HG03460 (cell line): ENCODE data around the gene PKHD1.

Source experiments
- ATAC-seq: cut with Tn5 transposase; IDR thresholded peaks from one replicate; pipeline ENCODE4 v1.9.1; 2021; ENCODE audit not compliant: unreplicated experiment

The PKHD1 gene

DNA sequence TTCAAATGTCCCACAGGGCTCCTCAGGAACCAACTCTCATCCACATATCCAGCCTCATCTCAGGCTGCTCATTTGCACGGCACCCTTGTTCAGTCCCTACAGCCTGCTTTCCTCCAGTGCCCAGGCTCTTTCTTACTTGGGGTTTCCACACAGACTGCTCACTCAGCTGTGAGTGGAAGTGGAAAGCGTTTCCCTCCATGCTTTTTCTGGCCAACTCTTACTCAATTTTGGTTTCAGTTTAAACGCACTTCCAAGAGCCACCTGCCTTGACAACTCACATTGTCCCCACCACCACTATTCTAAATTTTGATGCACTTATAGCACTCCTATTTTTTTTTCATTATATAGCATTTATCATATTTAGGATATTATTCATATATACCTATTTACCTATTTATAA is 367.1 kb downstream of the PKHD1 start:
- no peak for ATAC-seq

DNA sequence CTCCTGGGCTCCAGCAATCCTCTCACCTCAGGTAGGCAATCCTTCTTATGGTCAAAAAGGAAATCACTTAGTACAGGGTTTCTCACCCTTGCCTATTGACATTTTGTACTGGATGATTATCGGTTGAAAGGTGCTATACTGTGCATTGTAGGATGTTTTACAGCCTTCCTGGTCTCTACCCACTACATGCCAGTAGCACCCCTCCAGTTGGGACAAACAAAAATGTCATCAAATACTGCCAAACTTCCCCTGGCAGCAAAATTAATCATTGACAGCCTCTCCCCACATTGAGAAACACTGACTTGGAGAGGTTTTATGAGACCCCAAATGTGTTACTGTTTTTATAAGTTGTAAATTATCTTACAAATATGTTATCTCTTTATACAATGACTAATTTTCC is 368.1 kb downstream of the PKHD1 start:
- no peak for ATAC-seq

DNA sequence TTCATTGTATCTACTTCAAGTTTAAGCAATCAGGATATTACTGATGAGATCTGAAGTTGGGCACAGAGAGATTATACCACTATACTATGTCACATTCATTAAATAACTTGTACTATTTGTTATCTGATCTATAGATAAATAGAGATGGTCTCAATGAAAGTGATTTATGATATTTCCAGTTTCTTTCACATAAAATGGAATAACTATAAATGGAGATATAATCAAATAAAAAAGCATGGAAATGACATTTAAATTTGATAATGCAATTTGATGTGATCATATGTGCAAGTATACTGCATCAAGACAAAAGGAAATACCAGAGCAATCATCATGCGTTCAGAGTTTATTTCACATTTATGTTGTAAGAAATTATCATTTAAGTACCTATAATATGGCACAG is 368.9 kb downstream of the PKHD1 start:
- ATAC-seq, result no peak

DNA sequence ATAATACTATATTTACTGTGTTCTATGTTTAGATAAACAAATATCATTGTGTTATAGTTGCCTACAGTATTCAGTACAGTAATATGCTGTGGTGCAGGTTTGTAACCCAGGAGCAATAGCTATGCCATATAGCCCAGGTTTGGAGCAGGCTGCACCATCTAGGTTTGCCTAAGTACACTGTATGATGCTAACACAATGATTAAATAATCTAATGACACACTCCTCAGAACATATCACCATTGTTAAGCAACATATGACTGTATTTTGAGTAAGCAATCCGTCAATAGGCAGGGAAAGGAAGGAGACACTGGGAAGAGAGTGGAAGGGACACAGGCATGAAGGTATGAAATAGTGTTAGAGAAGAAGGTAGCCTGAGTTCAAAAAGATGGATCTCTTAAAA is 369.9 kb downstream of the PKHD1 start:
- no peak for ATAC-seq

DNA sequence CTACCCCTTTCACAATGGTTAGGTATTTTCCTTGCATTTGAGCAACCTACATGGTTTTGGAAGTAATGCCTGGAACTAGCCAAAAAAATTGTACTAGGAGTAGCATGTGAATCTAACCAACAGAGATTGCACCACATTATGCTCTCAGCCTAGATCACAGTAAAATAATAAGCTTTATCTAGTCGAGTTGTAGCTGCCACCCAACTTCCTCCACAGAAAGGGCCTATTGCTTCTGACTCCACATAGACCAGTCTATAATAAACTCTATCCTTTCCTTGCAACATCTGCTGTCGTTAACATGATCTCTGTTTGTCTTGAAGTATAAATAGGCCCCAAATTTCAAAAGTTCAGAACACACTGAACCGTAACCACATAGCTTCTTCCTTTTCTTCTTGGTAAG is 375.5 kb downstream of the PKHD1 start:
- no peak for ATAC-seq

DNA sequence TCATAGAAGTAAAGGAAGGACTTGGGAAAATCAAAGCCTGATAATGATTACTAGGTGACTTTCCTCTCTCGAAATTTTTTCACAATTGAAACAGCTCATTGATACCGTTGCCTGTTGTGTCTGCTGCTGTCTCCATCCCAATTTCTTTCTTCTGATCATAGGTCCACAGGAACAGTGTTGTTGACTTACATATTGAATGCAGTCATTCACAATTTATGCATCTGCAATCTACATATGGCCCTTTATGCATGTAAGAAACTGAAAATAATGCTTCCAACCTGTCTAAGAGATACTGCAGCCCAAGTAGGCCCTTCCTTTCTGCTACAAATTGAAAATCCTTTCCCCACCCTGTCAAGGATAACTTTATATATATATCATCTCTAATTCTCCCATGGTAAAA is 381.3 kb downstream of the PKHD1 start:
- no peak for ATAC-seq

DNA sequence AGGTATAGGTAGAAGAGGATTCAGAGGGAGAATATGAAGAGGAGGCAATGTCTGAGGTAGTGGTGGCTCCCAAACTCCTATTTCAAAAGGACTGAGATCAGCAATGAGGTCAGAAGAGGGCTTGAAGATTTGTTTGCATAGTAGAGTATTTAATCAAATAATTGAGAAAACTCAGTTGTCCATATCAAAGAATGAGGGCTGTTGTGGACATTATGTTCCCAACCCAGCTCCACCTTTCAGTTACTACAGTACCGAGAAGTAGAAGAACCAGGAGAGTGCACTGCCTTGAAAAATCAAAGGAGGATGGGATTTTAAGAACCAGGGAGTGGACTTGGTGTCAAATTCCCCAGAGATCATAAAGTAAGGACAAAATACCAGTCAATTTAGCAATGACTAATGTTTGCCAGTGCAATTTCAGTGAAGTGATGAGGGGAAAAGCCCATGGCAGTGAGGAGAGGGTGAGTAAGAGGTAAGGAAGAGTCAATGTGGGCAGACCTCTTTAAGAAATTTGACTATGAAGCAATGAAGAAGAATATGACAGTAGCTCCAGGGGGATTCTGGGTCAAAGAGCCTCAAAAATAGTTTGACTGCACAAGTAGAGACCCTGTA is 382.4 kb downstream of the PKHD1 start:
- ATAC-seq, result no peak

DNA sequence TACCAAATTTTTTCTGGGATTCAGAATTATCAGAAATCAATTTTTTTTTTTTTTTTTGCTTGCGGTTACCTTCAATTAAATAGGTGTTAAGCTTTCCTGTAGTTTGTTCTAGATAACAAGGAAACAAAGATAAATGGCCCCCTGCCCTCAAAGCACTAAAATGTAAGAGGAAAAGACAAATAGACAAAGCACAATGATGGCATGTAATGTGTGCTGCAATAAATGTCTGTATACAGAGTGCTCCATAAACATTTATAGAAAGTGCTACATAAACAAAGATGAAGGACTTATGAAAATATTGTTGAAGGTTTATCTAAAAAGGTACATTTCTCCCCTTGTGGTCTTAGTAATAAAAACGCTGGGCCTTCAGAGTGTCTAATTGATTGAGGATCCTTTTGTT is 384.6 kb downstream of the PKHD1 start:
- ATAC-seq, result no peak

DNA sequence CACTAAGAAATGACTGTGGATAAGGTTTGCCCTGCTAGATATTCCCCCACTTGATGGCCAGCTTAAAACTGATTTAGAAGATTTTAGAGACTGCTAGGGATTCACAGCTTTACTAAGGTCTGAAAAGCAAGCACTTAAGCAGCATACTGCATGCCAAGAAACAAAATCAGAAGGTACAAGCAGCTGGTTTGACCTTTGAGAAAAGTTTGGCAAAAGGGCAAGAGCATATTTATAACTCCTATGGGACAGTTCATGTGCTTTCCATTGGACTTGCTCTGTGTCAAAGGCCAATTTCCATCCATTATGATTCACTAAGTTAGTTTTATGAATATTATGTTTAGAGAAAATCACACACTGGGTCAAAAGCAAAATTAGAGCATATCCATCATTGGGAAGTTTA is 402.8 kb downstream of the PKHD1 start:
- ATAC-seq, result no peak

DNA sequence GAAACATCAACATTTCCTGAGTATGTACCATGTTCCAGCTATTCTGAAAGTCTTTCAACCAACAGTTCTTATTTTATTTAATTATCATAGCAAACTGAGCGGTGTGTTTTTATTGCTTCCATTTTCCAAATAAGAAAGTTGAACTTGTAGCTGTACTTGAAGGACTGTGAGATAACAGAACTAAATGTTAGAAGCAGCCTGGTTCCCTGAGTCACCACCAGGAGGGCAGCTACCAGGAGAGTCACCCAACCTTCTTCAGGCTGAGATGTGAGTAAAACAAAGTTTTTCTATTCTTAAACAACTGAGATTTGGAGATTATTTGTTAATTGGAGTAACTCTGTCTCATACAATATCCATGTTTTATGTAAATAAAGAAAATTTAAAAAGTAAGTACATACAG is 403.4 kb downstream of the PKHD1 start:
- no peak for ATAC-seq

DNA sequence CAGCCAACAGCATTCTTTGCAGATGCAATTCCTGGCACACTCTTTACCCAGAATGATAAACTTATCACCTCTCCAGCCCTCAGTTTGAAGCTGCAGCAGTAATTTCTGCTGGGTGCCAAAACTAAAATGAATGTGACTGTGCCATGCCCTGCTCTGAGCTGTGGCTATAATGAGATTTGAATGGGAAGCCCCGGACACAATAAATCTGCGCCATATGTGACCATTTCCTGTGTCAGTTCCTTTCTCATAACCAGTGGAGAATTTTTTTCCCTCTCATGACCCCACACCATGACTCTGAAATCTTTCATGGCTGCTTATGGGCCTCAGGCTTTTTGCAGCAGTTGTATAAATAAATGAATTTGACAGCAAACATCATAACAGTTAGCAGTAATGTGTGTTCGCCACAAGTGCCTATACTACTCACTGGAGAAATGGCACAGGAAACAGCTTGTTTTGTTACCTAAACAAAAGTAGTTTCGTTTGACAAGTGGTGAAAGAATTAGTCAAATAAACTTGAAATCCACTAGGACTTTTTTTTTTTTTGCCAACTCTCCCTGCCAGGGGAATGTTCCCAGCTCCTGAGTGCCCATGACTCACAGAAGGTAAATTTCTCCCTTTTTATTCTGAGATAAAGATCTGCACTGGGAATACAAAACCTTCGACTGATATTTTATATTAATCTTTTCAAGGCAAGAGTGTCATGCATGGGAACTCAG is 408.4 kb downstream of the PKHD1 start:
- peak; percentile 72 for ATAC-seq

DNA sequence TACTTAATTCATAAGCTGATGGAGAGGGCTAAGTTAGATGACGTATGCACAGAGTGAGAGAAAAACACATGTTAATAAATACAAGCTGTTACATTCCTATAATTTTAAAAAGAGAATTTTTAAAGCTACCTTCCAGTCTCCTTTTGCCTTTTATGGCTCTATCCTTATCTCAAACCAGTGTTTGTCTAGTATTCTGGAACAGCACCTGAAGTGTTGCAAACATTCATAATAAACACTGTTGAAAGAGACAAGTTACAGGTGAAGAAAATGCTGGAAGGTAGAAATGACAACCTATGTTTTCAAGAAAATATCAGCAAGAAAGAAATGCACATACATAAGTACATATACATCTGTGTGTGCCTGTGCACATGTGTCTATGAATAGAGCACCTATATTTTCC is 409.1 kb downstream of the PKHD1 start:
- ATAC-seq, result no peak

DNA sequence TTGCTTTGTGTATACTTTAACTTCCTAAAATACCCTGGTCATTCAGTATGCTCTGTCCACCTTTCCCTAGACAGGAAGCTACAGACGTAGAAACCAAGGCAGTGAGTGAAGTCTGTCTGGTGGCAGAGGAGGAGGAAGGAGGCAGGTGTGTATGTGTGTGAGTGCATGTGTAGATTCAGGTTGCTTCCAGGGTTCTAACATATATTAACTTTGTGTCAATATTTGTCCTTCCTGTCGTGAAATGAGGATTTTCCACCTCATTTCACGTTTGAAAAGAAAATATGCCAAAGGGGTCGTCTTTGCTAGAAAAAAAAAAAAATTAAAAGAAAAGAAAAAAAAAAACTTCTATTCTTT is 411.5 kb downstream of the PKHD1 start:
- ATAC-seq, result no peak

DNA sequence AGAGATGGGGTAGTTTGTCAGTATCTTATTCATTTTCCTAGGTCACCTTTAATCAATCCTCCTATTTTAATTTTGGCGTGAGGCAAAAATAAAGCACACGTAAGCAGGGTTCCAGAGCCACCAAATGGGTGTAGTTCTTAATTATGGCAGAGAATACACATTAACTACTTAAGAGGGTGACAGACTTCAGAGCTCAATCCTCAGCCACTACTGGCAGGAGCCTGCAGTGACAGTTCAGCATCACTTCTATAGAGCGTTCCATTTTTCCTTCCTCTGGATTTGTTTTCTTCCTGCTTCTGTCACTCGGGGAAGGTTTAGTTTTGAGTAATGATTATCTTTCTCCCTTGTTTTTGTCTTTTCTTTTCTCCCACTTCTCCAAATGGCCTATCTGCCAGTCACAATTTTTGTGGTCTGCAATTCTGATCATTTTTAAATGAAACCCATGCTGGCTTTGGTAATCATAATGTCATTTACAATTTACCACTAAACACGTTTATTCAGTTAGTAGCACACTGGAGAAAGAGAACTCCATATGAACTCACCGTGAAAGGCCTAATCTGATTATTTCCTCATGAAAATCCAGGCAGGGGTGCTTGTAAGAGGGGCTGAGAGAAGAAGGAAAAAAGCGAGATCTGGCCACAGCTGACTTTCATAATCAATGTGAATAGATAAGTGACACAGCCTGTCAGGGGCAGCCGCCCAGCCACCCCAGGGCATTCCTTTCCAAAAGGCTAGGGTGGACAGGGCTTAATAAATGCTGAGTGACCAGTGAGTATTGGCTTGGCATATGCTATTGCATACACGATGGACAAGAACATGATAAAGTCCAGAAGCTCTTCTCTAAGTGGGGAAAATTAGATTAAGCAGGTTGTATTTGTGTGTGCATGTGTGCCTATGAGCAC is 412.1 kb downstream of the PKHD1 start:
- ATAC-seq, result no peak

DNA sequence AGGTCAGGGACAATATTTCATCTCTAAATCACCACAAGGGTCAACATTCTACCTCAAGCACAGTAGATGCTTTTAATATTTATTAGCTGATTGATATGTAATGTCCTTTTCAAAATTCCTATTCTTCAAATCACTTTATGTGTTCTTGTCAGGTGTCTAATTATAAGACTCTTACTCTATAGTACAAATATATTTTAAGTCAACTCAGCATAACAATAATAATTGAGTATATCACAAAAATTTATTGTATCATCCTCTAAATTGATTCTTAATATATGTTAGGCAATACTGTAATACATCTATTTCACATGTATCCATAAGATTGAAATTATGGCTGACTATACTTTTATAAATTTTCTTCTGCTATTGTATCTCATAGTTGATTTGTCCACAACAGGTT is 423.9 kb downstream of the PKHD1 start:
- no peak for ATAC-seq

DNA sequence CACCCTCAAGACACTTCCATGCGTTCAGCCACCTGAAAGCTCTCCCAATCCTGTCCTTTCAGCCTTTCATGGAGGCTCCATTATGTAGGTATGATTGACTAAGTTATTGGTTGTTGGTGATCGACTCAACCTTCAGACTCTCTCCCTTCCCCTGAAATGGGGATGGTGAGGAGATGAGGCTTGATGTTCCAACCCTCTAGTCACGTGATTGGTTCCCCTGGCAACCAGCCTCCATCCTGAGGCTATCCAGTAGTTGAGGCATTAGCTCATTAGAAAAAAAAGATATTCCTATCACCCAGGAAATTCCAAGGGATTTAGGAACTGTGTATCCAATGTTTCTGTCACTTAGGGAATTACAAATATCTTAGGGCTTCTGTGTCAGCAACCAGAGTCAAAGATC is 426.6 kb downstream of the PKHD1 start:
- no peak for ATAC-seq

DNA sequence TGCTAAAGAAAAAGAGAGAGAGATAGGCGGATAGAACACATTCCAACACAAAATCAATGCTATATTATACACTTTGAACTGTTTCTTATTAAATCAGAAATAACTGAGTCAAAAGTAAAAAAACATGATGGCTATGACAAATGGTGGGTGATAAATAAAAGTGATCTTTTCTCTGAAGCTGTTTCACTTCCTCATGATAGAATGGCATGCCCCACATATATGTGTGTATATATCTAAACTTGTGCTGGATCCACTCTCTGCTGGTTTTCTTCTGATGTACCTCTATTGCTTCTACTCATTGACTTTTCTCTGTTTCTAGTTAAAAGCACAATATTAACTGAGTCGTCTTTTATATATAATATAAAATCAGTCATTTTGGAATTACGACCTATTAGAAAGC is 429.9 kb downstream of the PKHD1 start:
- ATAC-seq, result no peak

DNA sequence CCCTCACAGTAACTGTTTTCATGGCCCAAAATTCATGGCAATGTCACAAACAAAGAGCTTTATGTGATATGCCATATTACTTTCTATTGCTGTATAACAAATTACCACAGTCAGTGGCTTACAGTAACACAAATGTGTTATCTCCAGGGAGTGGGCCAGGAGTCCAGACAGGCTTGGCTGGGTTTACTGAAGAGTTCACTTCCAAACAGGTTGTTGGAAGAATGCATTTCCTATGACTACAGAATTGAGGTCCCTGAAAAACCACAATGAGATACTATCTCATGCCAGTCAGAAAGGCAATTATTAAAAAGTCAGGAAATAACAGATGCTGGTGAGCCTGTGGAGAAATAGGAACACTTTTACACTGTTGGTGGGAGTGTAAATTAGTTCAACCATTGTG is 431.9 kb downstream of the PKHD1 start:
- no peak for ATAC-seq

DNA sequence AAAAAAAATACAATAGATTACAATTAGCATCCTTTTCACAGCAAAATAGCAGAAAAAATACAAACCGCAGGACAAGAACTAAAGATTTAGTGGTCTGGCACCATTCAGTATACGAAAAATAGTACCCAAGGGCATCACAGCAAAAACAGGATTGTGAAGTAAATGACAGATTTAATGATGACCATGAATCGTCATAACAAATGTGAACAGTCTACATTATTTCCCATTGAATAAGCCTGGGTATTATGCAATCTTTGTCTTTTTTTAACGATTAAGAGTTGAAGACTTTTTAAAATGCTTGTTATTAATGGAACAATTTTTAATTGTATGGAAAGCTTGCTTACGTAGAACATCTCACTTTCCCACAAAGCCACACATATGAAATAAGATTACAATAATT is 432.8 kb downstream of the PKHD1 start:
- no peak for ATAC-seq

DNA sequence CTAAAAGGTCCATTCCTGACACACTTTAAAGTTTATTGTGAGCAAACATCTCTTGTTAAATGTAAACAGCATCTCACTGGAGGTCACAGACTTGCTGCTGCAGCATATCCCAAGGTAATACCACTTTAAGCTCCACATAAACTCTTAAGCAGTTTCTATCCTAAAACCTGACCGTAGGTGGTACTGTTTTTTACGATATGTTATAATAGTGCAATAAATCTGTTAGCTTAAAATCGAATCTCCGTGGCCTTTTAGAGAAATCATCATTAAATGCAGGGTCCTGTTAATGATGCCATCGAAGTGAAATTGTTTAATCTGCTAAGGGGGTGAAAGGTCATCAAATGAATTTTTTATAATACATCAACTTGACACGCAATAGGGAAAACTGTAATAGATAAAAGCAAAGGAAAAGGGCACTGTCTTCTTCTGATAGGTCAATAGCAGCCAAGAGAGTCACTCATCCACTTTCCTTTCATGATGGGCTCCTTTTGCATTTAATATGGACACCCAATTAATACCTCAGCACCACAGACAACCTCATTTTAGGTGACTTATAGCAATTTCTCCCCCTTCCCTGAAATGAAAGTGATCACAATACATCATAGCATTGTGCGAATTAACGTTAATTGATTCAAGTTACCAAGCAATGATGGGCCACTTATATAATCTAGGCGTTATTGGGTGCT is 436.1 kb downstream of the PKHD1 start:
- no peak for ATAC-seq

DNA sequence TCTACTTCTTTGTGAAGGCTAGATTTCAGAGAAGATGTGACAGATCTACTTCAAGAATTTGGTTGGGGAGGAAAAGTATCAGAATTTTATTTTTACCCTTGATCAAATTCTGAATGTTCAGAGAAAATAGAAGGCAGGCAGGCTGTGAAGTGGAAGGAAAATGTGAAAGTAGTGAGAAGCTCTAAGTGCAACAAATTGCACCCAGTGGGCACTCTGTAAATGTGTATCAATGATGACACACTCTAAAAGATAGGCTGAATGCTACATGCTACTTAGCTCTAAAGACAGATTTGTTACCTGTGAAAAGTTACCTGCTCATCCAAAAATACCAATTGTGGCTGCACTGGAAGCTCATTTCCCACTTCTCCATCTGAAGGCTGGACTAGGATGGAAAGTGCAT is 438.6 kb downstream of the PKHD1 start:
- ATAC-seq, result no peak

DNA sequence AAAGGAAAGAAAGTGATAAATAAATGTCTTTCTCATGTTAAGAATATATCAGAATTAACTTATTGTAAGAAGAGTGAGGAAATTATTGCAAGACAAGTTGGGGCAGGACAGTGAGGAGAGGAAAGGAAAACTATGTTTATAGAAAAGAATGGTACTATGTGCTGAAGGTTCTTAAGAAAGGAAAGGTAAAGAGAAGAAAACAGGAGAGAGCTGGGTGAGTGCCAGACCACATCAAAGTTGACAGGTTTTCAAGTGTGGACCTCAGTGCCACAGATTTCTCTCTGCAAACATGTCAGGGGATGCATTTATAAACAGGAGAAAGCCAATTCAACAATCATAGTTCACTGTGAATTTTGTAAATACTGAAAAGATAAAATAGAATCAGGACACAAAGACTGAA is 439.2 kb downstream of the PKHD1 start:
- ATAC-seq, result no peak
